DOHH2 (cell line): ENCODE measurements around the gene MT2A.

Experiments used
- H3F3A ChIP-seq: fragments of 200-600 bp; sonication (generic), shearing (Covaris generic); 2 replicates; pipeline ENCODE4 v1.6.0; 2016; ENCODE audit warnings: antibody characterized with exemption, mild to moderate bottlenecking; ENCODE audit not compliant: control insufficient read depth, insufficient read depth
- H3K27ac ChIP-seq: fragments of 200-600 bp; sonication (generic); 2 replicates; pipeline ENCODE4 v1.5.1; 2014; ENCODE audit warnings: low read depth, mild to moderate bottlenecking, low read length, moderate library complexity
- H3K27me3 ChIP-seq: fragments of 200-600 bp; sonication (generic); 2 replicates; pipeline ENCODE4 v1.6.1; 2014; ENCODE audit warnings: mild to moderate bottlenecking, low read length, mixed read lengths; ENCODE audit not compliant: control insufficient read depth
- H3K36me3 ChIP-seq: fragments of 200-600 bp; sonication (generic); 2 replicates; pipeline ENCODE4 v1.6.1; 2014; ENCODE audit warnings: mild to moderate bottlenecking, low read length, moderate library complexity, mixed read lengths; ENCODE audit not compliant: control insufficient read depth
- H3K4me1 ChIP-seq: fragments of 200-600 bp; sonication (generic); 2 replicates; pipeline ENCODE4 v1.6.1; 2014; ENCODE audit warnings: mild to moderate bottlenecking, low read length, mixed read lengths; ENCODE audit not compliant: control insufficient read depth
- H3K4me2 ChIP-seq: fragments of 200-600 bp; sonication (generic); 2 replicates; pipeline ENCODE4 v1.6.0; 2014; ENCODE audit warnings: mild to moderate bottlenecking, low read length, moderate library complexity
- H3K4me3 ChIP-seq: fragments of 200-600 bp; sonication (generic); 2 replicates; pipeline ENCODE4 v1.5.1; 2014; ENCODE audit warnings: mild to moderate bottlenecking, low read length, mixed read lengths
- H3K79me2 ChIP-seq: fragments of 200-600 bp; sonication (generic); 2 replicates; pipeline ENCODE4 v1.6.1; 2014; ENCODE audit warnings: mild to moderate bottlenecking, low read length, mixed read lengths; ENCODE audit not compliant: control insufficient read depth
- H3K9me2 ChIP-seq: fragments of 200-600 bp; sonication (generic); replicated peaks from 2 replicates; pipeline ENCODE4 v1.6.1; 2014; ENCODE audit warnings: mild to moderate bottlenecking, low read length, mixed read lengths; ENCODE audit not compliant: control insufficient read depth
- H3K9me3 ChIP-seq: fragments of 200-600 bp; sonication (generic); 2 replicates; pipeline ENCODE4 v1.6.1; 2014; ENCODE audit warnings: antibody characterized with exemption, low read length, mixed read lengths; ENCODE audit not compliant: control insufficient read depth, insufficient read depth
- H4K20me1 ChIP-seq: fragments of 200-600 bp; sonication (generic); 2 replicates; pipeline ENCODE4 v1.6.0; 2014; ENCODE audit warnings: low read depth, mild to moderate bottlenecking, antibody characterized with exemption, low read length, moderate library complexity; ENCODE audit not compliant: control insufficient read depth, insufficient read depth
- CTCF ChIP-seq: fragments of 200-600 bp; sonication (generic); IDR thresholded peaks from one replicate; pipeline ENCODE4 v1.5.1; 2014; ENCODE audit warnings: antibody characterized with exemption, mild to moderate bottlenecking, low read depth, low read length; ENCODE audit not compliant: poor library complexity, severe bottlenecking
- EZH2phosphoT487 ChIP-seq: fragments of 200-600 bp; sonication (generic); IDR thresholded peaks from 2 replicates; pipeline ENCODE4 v1.6.1; 2017; ENCODE audit warnings: borderline replicate concordance, mild to moderate bottlenecking, antibody characterized with exemption, low read length, moderate library complexity, mixed read lengths

MT2A gene

GRCh38 chr16:56604966-56605365, 3.4 kb upstream of the MT2A start:
- no peak overlapping the region for H3K27ac ChIP-seq
- TF ChIP-seq EZH2phosphoT487 (no peak), CTCF (no peak)

GRCh38 chr16:56605475-56605874, 2.9 kb upstream of the MT2A start:
- H3F3A ChIP-seq: no peaks in the 10 kb centered on the region
- TF ChIP-seq EZH2phosphoT487: no peak
- no peak for TF ChIP-seq CTCF
- H3K9me3 ChIP-seq: no peaks in the 10 kb centered on the region
- no peak overlapping the region for H3K4me3 ChIP-seq
- no peak overlapping the region for H3K27ac ChIP-seq
- no peaks in the 10 kb centered on the region for H4K20me1 ChIP-seq
- no peak overlapping the region for H3K4me2 ChIP-seq
- peaks cover 21% of the 10 kb centered on the region for H3K4me1 ChIP-seq
- H3K79me2 ChIP-seq: no peaks in the 10 kb centered on the region
- H3K36me3 ChIP-seq: no peaks in the 10 kb centered on the region
- peaks cover 21% of the 10 kb centered on the region for H3K27me3 ChIP-seq
- no peaks in the 10 kb centered on the region for H3K9me2 ChIP-seq

More at GRCh38 chr16:56604966-56605365, 3.4 kb upstream of the MT2A start:
- no peaks in the 10 kb centered on the region for H3K9me3 ChIP-seq
- no peaks in the 10 kb centered on the region for H4K20me1 ChIP-seq
- no peak overlapping the region for H3K4me2 ChIP-seq
- H3K4me3 ChIP-seq: no peak overlapping the region
- peaks cover 16% of the 10 kb centered on the region for H3K4me1 ChIP-seq
- H3K79me2 ChIP-seq: no peaks in the 10 kb centered on the region
- peaks cover 21% of the 10 kb centered on the region for H3K27me3 ChIP-seq
- H3F3A ChIP-seq: no peaks in the 10 kb centered on the region
- H3K9me2 ChIP-seq: no peaks in the 10 kb centered on the region
- H3K36me3 ChIP-seq: no peaks in the 10 kb centered on the region

DNA sequence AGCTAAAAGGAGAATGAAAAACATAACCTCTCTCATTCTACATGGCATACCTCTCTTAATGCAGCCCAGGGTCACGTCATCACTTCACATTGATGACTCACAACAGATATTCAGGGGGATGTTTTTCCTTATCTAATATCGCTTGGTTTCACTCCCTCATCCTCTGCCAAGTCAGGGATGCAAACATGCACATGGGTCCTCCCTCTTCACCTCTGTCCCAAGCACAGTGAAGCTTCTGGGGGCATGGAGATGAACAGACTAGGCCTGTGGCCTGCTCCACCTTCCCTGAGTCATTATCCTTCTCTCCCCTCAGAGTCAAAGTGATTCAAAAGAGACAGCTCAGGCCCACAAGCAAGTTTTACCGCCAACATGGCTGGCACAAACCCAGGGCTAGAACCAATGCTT, 2.3 kb upstream of the MT2A start:
- Histone ChIP-seq H3K4me2 (no peak overlapping the region), H3F3A (no peaks in the 10 kb centered on the region), H3K4me1 (peaks cover 27% of the 10 kb centered on the region), H3K9me3 (no peaks in the 10 kb centered on the region), H3K27me3 (peaks cover 21% of the 10 kb centered on the region), H3K9me2 (no peaks in the 10 kb centered on the region), H3K79me2 (no peaks in the 10 kb centered on the region), H3K36me3 (no peaks in the 10 kb centered on the region), H4K20me1 (no peaks in the 10 kb centered on the region), H3K27ac (no peak overlapping the region), H3K4me3 (no peak overlapping the region)
- no peak for TF ChIP-seq CTCF
- no peak for TF ChIP-seq EZH2phosphoT487
